HG02852 (cell line): ENCODE data around the gene LDHAL6B.

ENCODE experiments used
- ATAC-seq: cut with Tn5 transposase; IDR thresholded peaks from one replicate; pipeline ENCODE4 v1.9.1; 2021; ENCODE audit warnings: mild to moderate bottlenecking, moderate library complexity; ENCODE audit not compliant: unreplicated experiment

LDHAL6B gene

DNA sequence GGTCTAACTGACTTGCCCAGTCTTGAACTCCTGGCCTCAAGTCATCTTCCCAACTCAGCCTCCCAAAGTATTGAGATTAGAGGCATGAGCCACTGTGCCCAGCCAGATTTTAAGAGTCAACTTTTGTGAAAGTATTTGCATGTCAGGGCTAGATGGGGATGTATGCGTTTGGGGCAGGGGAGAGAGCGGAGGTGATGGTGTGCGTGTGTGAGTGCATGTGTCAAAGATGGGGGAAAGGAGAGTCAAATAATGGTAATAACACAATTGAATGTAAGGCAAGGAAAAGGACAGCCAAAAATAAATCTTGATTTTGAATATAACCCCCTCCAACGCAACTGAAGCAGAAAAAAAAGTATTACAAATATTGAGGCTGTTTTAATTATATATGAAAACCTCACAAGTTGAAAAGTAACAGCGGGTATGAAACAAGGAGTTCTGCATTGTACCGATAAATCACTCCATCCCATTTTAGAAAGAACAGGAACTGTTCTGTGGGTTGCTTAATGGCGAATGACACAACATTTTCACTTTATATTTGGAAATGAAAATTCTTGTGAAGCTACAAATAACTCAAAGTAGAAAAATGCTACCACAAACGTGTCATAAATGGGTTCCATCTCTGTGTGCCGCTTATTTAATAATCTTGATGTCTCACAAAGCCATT lies 29.9 kb upstream of the LDHAL6B start:
- no peak for ATAC-seq

DNA sequence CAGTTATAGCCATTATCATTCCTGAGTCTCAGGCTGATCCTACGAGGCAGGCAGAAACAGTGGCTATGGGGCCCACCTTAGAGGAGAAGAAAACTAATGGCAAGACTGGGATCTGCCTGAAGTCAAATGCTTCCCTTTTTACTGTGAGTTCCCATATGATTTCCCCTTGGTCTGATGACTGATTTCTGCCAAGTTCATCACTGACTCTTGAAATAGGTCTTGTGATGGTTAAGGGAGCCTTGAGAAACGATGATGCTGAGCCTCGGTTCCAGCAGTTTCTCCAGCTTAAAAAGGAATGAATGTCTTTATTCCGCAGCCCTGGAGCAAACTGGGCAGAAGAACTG lies 29.4 kb upstream of the LDHAL6B start:
- no peak for ATAC-seq

DNA sequence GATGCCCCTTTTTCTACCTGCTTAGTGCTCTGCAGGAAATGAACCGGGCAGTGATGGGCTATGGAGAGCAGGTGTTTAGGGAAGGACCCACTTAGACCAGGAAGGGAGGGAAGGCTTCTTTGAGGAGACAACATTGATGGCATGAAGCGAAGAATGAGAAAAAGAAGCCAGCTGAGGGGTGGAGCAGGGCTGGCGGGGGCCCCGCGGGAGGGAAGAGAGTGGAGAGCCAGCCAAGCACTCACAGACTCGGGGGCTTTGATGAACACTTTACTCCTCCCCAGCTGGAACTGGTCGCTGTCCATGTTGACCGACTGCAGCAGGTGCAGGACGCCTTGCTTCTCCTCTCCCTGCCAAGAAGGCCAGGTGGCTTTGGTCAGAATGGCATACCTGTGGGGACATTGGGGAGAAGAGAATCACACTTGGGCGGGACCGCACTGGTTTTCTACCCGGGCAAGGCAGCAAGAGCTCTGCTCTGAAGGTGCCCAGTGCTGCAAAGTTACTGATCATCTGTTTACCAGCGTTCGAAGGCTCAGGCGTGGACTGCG lies 28.4 kb upstream of the LDHAL6B start:
- no peak for ATAC-seq

- no peak for ATAC-seq
These were observed 26.9 kb upstream of the LDHAL6B start for GRCh38 chr15:59179717-59180116.

- ATAC-seq, result no peak
These were observed 25.6 kb upstream of the LDHAL6B start for GRCh38 chr15:59180945-59181600.

GRCh38 chr15:59185725-59186124 lies 20.9 kb upstream of the LDHAL6B start:
- ATAC-seq, result no peak

DNA sequence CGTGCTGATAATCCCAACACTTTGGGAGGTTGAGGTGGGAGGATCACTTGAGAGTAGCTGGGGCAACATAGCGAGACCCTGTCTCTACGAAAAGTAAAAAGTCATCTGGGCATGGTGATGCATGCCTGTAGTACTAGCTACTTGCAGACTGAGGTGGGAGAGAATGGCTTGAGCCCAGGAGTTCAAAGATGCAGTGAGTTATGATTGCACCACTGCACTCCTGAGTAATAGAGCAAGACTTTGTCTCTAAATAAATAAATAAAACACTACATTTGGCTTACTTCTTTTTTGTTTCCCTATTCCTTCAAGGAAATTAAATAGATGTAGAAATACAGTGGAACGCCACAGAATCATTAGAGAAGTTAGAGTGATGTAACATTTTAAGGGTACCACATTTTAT lies 20.1 kb upstream of the LDHAL6B start:
- ATAC-seq, result no peak

- no peak for ATAC-seq
These were observed 17.4 kb upstream of the LDHAL6B start for GRCh38 chr15:59189241-59189640.

GRCh38 chr15:59190291-59190690 lies 16.4 kb upstream of the LDHAL6B start:
- no peak for ATAC-seq

GRCh38 chr15:59191855-59192237 lies 14.8 kb upstream of the LDHAL6B start:
- no peak for ATAC-seq

DNA sequence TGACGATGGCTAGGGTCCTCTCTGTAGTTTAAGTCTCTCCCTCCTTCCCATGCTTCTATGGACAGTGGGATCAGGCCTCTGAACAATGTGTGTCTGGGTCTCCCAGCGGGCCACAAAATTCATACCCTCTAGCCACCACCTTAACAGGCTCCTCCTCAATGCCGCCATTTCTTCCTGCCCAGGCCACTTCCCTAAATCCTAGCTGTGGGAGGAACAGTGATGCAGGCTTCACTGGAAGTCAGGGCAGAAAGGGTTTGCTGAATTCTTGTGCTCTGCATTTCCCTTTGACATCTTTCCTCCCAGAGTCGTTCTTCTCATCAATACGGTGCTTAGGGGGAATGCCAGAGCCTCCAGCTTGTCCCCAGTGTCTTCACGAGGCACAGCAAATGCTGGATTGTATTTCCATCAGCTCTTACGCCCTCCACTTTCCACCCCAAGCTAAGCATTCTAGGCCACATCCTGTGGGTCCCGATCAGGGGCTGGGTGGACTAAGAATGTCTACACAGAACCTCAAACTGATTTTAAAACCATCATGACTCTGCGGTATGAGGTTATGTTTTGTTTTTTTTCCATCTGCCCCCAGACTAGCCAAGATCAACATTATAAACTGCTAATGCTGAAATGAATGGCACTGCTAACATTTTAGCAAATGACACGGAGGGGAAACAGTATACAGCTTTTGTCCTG lies 11.9 kb upstream of the LDHAL6B start:
- ATAC-seq, result no peak

- ATAC-seq, result no peak
These were observed 10.2 kb upstream of the LDHAL6B start for GRCh38 chr15:59196416-59196815.

DNA sequence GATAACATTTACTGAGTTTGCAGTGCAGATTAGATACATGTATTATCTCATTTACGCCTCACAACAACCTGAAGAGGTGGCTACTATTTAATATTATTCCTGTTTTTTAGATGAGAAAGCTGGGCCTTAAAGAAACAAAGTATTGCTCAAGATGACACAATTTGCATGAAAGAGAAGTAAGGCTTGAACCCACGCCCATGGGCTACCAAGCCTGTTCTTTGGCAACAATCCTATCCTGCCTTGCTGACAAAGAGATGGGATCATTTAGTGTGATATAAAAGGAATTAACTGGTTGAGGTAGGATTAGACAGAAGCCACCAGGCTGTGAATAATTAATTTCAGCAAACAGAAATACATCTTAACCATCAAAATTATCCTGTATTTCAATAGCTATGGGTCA lies 9.2 kb upstream of the LDHAL6B start:
- ATAC-seq, result no peak

- ATAC-seq, result no peak
These were observed 6.8 kb upstream of the LDHAL6B start for GRCh38 chr15:59199626-59200465.

GRCh38 chr15:59200560-59200959 lies 6.1 kb upstream of the LDHAL6B start:
- no peak for ATAC-seq

DNA sequence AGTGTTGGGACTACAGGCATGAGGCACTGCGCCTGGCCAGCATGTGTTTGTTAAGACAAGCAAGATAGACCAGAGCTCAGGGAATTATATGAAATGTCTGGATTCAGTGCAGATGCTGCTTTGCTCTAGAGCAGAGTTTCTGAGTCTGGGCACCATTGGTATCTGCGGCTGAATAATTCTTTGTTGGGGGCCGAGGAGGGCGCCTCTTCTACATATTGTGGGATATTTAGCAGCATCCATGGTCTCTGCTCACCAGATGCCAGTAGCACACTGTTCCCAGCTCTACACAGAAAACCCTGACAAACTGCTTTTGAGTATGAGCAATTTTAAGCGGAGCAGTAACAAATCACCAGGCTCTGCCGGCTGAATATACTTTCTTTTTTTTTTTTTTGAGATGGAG lies 3.6 kb upstream of the LDHAL6B start:
- ATAC-seq, result no peak

GRCh38 chr15:59203657-59204056 lies 3.0 kb upstream of the LDHAL6B start:
- no peak for ATAC-seq

DNA sequence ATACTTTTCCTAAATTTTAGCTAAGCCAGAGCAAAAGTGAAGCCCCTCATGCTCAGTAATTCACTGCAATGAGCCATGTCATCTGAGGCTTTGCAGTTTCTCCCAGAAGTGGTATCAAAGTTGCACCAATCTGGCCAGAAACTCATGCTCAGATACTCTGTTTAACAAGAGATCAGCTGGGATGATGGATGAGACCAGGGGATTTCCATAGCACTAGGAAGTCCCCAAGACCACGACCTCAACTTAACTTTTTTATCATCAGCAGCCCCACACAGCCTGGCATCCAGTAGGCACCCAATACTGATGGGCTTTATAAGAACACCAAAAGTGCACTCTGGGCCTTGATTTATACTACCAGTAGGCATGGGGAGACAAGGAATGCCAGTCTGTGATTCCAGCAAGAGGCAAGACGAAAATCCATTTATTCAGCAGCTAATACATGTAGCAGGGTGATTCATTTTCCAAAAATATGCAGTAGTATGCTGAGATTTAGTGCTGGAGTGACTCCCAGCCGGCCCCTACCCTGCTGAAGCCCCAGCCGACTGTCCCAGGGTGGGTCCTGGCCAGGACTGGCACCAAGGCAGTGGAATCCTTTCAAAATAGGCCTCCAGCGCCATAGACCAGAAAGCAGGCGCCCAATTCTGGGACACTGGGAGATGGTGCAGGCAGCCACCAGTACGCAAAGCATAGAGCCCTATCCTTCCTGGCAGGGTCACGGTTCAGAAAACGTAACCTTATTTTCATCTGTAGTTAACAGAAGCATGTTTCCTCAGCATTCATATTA lies 612 bp upstream of the LDHAL6B start:
- ATAC-seq, result no peak

DNA sequence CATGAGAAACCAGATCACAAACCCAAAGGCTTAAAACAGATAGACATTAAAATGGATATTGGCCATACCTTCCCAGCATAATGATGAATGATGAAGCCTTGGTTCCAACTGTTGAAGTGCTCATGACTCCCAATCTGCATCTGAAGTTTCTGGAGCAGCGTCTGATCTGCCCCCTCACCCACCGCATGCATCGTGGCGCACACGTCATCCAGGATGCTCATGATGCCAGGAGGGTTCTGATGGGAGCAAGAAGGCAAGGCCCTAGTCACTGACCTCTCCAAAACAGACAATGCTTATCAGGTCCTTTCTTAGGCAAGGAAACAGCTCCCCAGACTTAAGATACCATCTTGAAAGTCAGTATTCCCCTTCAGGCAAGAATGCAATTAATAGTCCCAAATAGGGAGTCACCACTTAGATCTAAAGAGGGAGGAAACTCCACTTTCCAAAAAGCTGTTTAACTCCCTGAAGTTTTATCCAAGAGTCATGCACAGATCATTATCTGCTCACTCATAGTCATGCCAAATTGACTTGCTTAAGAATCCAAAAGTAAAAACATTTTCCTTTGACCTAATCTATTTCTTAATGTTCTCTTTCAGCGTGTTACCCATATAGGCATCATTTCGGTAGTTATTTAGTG lies 2.1 kb downstream of the LDHAL6B start:
- no peak for ATAC-seq

GRCh38 chr15:59210186-59210585 lies 3.5 kb downstream of the LDHAL6B start:
- no peak for ATAC-seq
